HG02571 (cell line): ENCODE data around the gene FLNC.

Experiments used
- ATAC-seq: cut with Tn5 transposase; IDR thresholded peaks from one replicate; pipeline ENCODE4 v1.9.1; 2021; ENCODE audit warnings: mild to moderate bottlenecking, moderate library complexity; ENCODE audit not compliant: unreplicated experiment

The FLNC gene

GRCh38 chr7:128876586-128876977 lies 46.4 kb downstream of the FLNC start:
- ATAC-seq = no peak

DNA sequence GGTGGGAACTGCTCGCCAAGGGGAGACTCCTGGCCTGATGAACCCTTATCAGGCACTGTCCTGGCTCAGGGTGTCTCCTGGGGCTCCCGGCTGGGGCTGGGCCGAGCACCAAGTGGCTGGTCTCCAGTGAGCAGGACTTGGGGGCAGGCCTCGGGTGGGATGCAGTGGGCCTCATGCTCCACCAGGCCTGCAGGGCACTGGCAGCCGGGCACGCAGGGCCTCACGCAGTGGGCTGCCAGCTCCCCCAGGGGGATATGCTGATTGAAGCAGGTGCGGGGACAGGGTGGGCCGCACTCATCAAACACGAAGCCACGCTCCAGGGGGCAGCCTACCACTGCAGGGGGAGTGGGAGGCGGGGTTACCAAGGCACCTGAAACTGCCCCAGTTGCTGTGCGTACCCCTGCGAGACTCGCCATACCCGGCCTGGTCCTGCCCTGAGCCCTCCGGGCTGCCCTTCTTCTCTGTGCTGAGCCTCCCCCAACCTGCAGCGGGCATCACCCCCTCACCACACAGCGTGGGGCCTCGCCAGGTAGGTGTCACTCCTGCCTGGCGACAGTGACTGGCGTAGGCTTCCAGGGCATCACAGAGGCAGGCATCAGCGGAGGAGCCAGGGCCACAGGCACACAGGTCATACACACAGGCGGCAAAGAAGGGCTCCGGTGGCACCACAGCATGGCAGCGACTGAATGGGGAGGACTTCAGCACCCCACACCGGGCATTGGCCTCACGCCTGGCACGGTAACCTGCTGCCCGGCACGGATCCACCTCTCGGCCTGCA lies 47.0 kb downstream of the FLNC start:
- ATAC-seq = no peak

GRCh38 chr7:128877756-128878120 lies 47.5 kb downstream of the FLNC start:
- no peak for ATAC-seq

DNA sequence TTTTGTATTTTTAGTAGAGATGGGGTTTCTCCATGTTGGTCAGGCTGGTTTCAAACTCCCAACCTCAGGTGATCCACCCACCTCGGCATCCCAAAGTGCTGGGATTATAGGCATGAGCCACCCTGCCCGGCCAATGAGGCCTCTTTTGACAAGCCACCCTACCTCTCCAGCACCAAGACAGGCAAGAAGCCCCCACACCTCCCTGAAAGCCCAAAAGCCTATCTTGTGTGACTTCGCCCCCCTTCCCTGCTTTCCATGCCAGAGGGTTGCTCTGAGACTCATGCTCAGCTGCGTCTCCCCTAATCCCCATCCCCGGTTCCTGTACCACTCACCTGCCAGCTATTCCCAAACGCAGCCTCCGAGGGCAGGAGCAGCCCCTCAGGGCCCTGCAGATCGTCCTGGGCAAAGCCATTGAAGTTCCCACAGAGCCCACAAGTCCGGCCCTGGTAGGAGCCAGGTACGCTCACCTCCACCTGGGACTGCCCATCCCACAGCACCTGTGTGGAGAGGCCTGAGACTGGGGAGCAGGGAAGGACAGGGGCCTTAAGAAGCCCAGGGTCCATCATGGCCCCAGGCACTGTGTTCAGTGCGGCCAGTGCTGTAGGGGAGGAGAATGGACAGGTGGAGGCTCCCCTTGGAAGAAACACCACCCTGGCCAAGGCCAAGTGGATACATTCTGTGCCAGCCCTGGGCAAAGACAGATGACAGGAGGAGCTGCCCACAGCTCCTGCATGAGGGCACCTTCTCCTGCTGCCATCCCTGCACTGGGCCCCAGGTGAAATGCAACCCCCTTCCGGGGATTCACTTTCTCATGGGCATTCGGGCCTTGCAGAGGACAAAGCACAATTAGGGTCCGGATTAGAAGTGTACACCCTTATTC lies 48.3 kb downstream of the FLNC start:
- ATAC-seq = no peak

DNA sequence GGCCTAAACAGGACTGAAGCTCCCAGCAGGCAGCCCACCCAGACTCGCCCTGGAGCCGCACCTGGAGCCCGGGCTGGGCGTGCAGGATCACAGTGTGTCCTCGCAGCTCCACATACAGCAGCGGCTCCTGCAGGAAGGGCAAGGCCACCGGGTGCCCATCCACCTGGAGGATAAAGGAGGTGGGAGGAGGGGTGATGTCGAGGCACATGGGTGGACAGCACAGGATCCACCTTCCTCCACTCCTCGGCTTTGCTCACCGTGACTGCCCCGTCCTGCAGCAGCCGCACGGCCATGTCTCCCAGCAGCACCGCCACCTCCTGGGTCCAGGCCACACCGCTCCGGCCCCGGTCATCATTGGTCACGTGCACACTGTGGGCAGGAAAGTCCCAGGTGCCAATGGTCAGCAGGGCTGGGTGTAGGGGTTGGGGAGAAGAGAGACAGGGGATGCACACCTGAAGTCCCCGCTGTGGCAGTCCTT lies 49.3 kb downstream of the FLNC start:
- ATAC-seq = no peak

GRCh38 chr7:128879939-128880746 lies 49.9 kb downstream of the FLNC start:
- no peak for ATAC-seq

GRCh38 chr7:128880791-128881457 lies 50.7 kb downstream of the FLNC start:
- no peak for ATAC-seq

- ATAC-seq = no peak
These were observed 51.4 kb downstream of the FLNC start for GRCh38 chr7:128881458-128882125.

DNA sequence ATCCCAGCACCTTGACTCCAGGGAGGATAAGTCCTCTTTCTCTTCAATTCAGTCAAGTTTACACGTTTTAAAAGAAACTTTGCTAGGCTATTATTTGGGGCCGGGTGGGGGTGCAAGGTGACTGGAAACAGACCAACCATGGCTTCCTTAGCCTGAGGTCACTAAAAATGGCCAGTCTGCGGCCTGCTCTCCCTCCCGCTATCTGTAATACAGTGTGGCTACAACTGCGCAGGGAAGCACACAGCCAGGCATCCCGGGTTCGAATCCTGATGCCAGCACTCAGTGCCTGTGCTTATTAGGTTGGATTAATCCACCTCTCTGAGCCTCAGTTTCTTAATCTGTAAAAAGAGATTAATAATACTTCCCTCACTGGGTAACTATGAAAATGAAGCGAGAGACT lies 51.9 kb downstream of the FLNC start:
- no peak for ATAC-seq

- ATAC-seq = peak; percentile 70
These were observed 53.6 kb downstream of the FLNC start for GRCh38 chr7:128883622-128884448.

GRCh38 chr7:128884561-128885369 lies 54.6 kb downstream of the FLNC start:
- ATAC-seq = no peak

GRCh38 chr7:128885370-128886187 lies 55.4 kb downstream of the FLNC start:
- no peak for ATAC-seq

- ATAC-seq = no peak
These were observed 56.4 kb downstream of the FLNC start for GRCh38 chr7:128886391-128887168.

GRCh38 chr7:128887169-128888038 lies 57.2 kb downstream of the FLNC start:
- ATAC-seq = no peak

- no peak for ATAC-seq
These were observed 58.0 kb downstream of the FLNC start for GRCh38 chr7:128888039-128888755.
